Stomach (tissue), 4 donors: ENCODE data around the gene STEAP2.

Source experiments
- CTCF ChIP-seq, 7 experiments: fragments of 450-650 bp in 4 of 7; fragments of 200-600 bp in 3 of 7; sonication (generic) in 3 of 7; IDR thresholded peaks; one replicate each; pipeline ENCODE4 v1.5.1; 2016 to 2019; ENCODE audit warnings: antibody characterized with exemption in 7 of 7, control low read depth in 2 of 7, mild to moderate bottlenecking in 1 of 7
- EP300 ChIP-seq: sonication (generic); formaldehyde crosslinking; IDR thresholded peaks from one replicate; pipeline ENCODE4 v1.6.1; 2017; ENCODE audit warnings: antibody characterized with exemption
- POLR2A ChIP-seq, 4 donors: fragments of 450-650 bp; IDR thresholded peaks; one replicate each; pipeline ENCODE4 v1.6.1; 2016; ENCODE audit warnings: antibody characterized with exemption in 4 of 4, control low read depth in 2 of 4, mild to moderate bottlenecking in 1 of 4, moderate library complexity in 1 of 4

GRCh38 chr7:90167361-90167760, 44.2 kb upstream of the STEAP2 start:
- TF ChIP-seq CTCF (IDR thresholded peaks at IDR 0.05): no peak
- TF ChIP-seq POLR2A (IDR thresholded peaks at IDR 0.05): no peak
- TF ChIP-seq EP300: no peak
